ENCODE results near the gene NDUFS7. TPM values are rescaled to one million over a fixed set of nuclear protein-coding genes. Genes with fewer than 3 reads are reported as not detected.

The NDUFS7 gene
- total and polyA plus RNA-seq, 7 experiments from 2014 or later, result 48.4 to 232 (median 68.7) TPM

- ChIA-PET POLR2A (no interaction called here), CTCF (no interaction called here)
- no peak overlapping the region for H3K4me3 ChIP-seq (ENCODE audit: low read length)
- Mint-ChIP-seq H3K27ac (no peak overlapping the region), H3K4me3 (no peak overlapping the region), H3K4me1 (peaks cover 0 to 2% (median 0%) of the 10 kb centered on the region in 7 donors), H3K9me3 (no peaks in the 10 kb centered on the region), H3K27me3 (no peaks in the 10 kb centered on the region), H3K36me3 (peaks cover 0 to 15% (median 0%) of the 10 kb centered on the region in 5 donors)
- H3K27ac ChIP-seq (ENCODE audit: low read depth, low read length), result no peak overlapping the region
- H3K9me3 ChIP-seq (ENCODE audit: control insufficient read depth in 2 of 3, low read length in 3 of 3), result no peaks in the 10 kb centered on the region
- no peak for ATAC-seq
- intact Hi-C loops (cut with micrococcal nuclease), result no loop called here
- DNase-seq, result no peak
- peaks cover 0 to 62% (median 0%) of the 10 kb centered on the region in 3 experiments for H3K36me3 ChIP-seq (ENCODE audit: control insufficient read depth in 2 of 3, insufficient read depth in 3 of 3, low read length in 3 of 3)
- no peaks in the 10 kb centered on the region for H3K4me1 ChIP-seq (ENCODE audit: control insufficient read depth in 2 of 2, insufficient read depth in 2 of 2, low read length in 2 of 2)
- no peaks in the 10 kb centered on the region for H3K27me3 ChIP-seq (ENCODE audit: control insufficient read depth in 2 of 2, insufficient read depth in 2 of 2, low read length in 2 of 2)
These were observed 12.9 kb upstream of the NDUFS7 start for GRCh38 chr19:1370579-1371361.

GRCh38 chr19:1373042-1373533 is 10.6 kb upstream of the NDUFS7 start:
- ATAC-seq (no peak), DNase-seq (no peak)
- Histone ChIP-seq H3K4me1 (ENCODE audit: control insufficient read depth in 2 of 2, insufficient read depth in 2 of 2, low read length in 2 of 2) (no peaks in the 10 kb centered on the region), H3K36me3 (ENCODE audit: control insufficient read depth in 2 of 3, insufficient read depth in 3 of 3, low read length in 3 of 3) (peaks cover 0 to 54% (median 0%) of the 10 kb centered on the region in 3 experiments), H3K27me3 (ENCODE audit: control insufficient read depth in 2 of 2, insufficient read depth in 2 of 2, low read length in 2 of 2) (no peaks in the 10 kb centered on the region), H3K9me3 (ENCODE audit: control insufficient read depth in 2 of 3, low read length in 3 of 3) (no peaks in the 10 kb centered on the region), H3K27ac (ENCODE audit: low read depth, low read length) (no peak overlapping the region), H3K4me3 (ENCODE audit: low read length) (no peak overlapping the region)
- ChIA-PET CTCF (interaction anchor here (1.1 to 1.7 kb wide), 2 partner anchors 104 to 129 kb away, joined by 4 to 8 read pairs; partner anchors contain the start of gene CIRBP), POLR2A (interaction anchor here (0.6 kb wide), 1 partner anchor 100 kb away, joined by 3 read pairs; no protein-coding TSS in a partner anchor)
- Mint-ChIP-seq H3K9me3 (no peaks in the 10 kb centered on the region), H3K27me3 (no peaks in the 10 kb centered on the region), H3K36me3 (peaks cover 0 to 15% (median 0%) of the 10 kb centered on the region in 5 donors), H3K4me1 (peaks cover 0 to 4% (median 0%) of the 10 kb centered on the region in 7 donors), H3K4me3 (no peak overlapping the region), H3K27ac (no peak overlapping the region)
- intact Hi-C loops (cut with micrococcal nuclease), result no loop called here

GRCh38 chr19:1373534-1374249 is 10.0 kb upstream of the NDUFS7 start:
- H3K9me3 Mint-ChIP-seq, result no peaks in the 10 kb centered on the region
- Histone ChIP-seq H3K4me1 (ENCODE audit: control insufficient read depth in 2 of 2, insufficient read depth in 2 of 2, low read length in 2 of 2) (no peaks in the 10 kb centered on the region), H3K9me3 (ENCODE audit: control insufficient read depth in 2 of 3, low read length in 3 of 3) (no peaks in the 10 kb centered on the region), H3K27me3 (ENCODE audit: control insufficient read depth in 2 of 2, insufficient read depth in 2 of 2, low read length in 2 of 2) (no peaks in the 10 kb centered on the region), H3K4me3 (ENCODE audit: low read length) (no peak overlapping the region), H3K36me3 (ENCODE audit: control insufficient read depth in 2 of 3, insufficient read depth in 3 of 3, low read length in 3 of 3) (peaks cover 0 to 54% (median 0%) of the 10 kb centered on the region in 3 experiments), H3K27ac (ENCODE audit: low read depth, low read length) (no peak overlapping the region)
- peaks cover 0 to 15% (median 0%) of the 10 kb centered on the region in 5 donors for H3K36me3 Mint-ChIP-seq
- CTCF ChIA-PET, result no interaction called here
- ATAC-seq, result no peak
- no peak for DNase-seq
- H3K4me1 Mint-ChIP-seq, result peaks cover 0 to 4% (median 0%) of the 10 kb centered on the region in 7 donors
- H3K27ac Mint-ChIP-seq, result no peak overlapping the region
- no peaks in the 10 kb centered on the region for H3K27me3 Mint-ChIP-seq
- POLR2A ChIA-PET, result no interaction called here
- intact Hi-C loops (cut with micrococcal nuclease), result no loop called here
- H3K4me3 Mint-ChIP-seq, result no peak overlapping the region

GRCh38 chr19:1374250-1374577 is 9.5 kb upstream of the NDUFS7 start:
- Histone ChIP-seq H3K4me3 (ENCODE audit: low read length) (no peak overlapping the region), H3K27ac (ENCODE audit: low read depth, low read length) (no peak overlapping the region), H3K27me3 (ENCODE audit: control insufficient read depth in 2 of 2, insufficient read depth in 2 of 2, low read length in 2 of 2) (no peaks in the 10 kb centered on the region), H3K36me3 (ENCODE audit: control insufficient read depth in 2 of 3, insufficient read depth in 3 of 3, low read length in 3 of 3) (peaks cover 0 to 50% (median 0%) of the 10 kb centered on the region in 3 experiments), H3K4me1 (ENCODE audit: control insufficient read depth in 2 of 2, insufficient read depth in 2 of 2, low read length in 2 of 2) (no peaks in the 10 kb centered on the region), H3K9me3 (ENCODE audit: control insufficient read depth in 2 of 3, low read length in 3 of 3) (no peaks in the 10 kb centered on the region)
- Mint-ChIP-seq H3K4me1 (peaks cover 0 to 4% (median 0%) of the 10 kb centered on the region in 7 donors), H3K36me3 (peaks cover 0 to 15% (median 0%) of the 10 kb centered on the region in 5 donors), H3K4me3 (no peak overlapping the region), H3K27me3 (no peaks in the 10 kb centered on the region), H3K27ac (no peak overlapping the region), H3K9me3 (no peaks in the 10 kb centered on the region)
- ATAC-seq (no peak), DNase-seq (no peak)
- intact Hi-C loops (cut with micrococcal nuclease), result no loop called here
- ChIA-PET POLR2A (no interaction called here), CTCF (no interaction called here)

- no peaks in the 10 kb centered on the region for H3K9me3 Mint-ChIP-seq
- peaks cover 0 to 4% (median 0%) of the 10 kb centered on the region in 7 donors for H3K4me1 Mint-ChIP-seq
- intact Hi-C loops (cut with micrococcal nuclease), result no loop called here
These were observed 7.3 kb upstream of the NDUFS7 start for GRCh38 chr19:1376415-1376805.

GRCh38 chr19:1377176-1377964 is 6.3 kb upstream of the NDUFS7 start:
- ATAC-seq (no peak), DNase-seq (no peak)
- intact Hi-C loops (cut with micrococcal nuclease), result no loop called here
- peaks cover 0 to 11% (median 0%) of the 10 kb centered on the region in 5 donors for H3K36me3 Mint-ChIP-seq
- no peaks in the 10 kb centered on the region for H3K27me3 Mint-ChIP-seq
- no peaks in the 10 kb centered on the region for H3K4me1 ChIP-seq (ENCODE audit: control insufficient read depth in 2 of 2, insufficient read depth in 2 of 2, low read length in 2 of 2)
- peaks cover 0 to 4% (median 0%) of the 10 kb centered on the region in 7 donors for H3K4me1 Mint-ChIP-seq
- H3K4me3 ChIP-seq (ENCODE audit: low read length), result no peak overlapping the region
- H3K27me3 ChIP-seq (ENCODE audit: control insufficient read depth in 2 of 2, insufficient read depth in 2 of 2, low read length in 2 of 2), result no peaks in the 10 kb centered on the region
- peaks cover 0 to 28% (median 0%) of the 10 kb centered on the region in 3 experiments for H3K36me3 ChIP-seq (ENCODE audit: control insufficient read depth in 2 of 3, insufficient read depth in 3 of 3, low read length in 3 of 3)
- no peaks in the 10 kb centered on the region for H3K9me3 ChIP-seq (ENCODE audit: control insufficient read depth in 2 of 3, low read length in 3 of 3)
- POLR2A ChIA-PET, result no interaction called here
- H3K27ac Mint-ChIP-seq, result no peak overlapping the region
- CTCF ChIA-PET, result no interaction called here
- no peak overlapping the region for H3K27ac ChIP-seq (ENCODE audit: low read depth, low read length)
- H3K4me3 Mint-ChIP-seq, result no peak overlapping the region
- no peaks in the 10 kb centered on the region for H3K9me3 Mint-ChIP-seq

More at GRCh38 chr19:1376415-1376805, 7.3 kb upstream of the NDUFS7 start:
- Histone ChIP-seq H3K36me3 (ENCODE audit: control insufficient read depth in 2 of 3, insufficient read depth in 3 of 3, low read length in 3 of 3) (peaks cover 0 to 28% (median 0%) of the 10 kb centered on the region in 3 experiments), H3K27me3 (ENCODE audit: control insufficient read depth in 2 of 2, insufficient read depth in 2 of 2, low read length in 2 of 2) (no peaks in the 10 kb centered on the region), H3K9me3 (ENCODE audit: control insufficient read depth in 2 of 3, low read length in 3 of 3) (no peaks in the 10 kb centered on the region), H3K4me3 (ENCODE audit: low read length) (no peak overlapping the region), H3K27ac (ENCODE audit: low read depth, low read length) (no peak overlapping the region), H3K4me1 (ENCODE audit: control insufficient read depth in 2 of 2, insufficient read depth in 2 of 2, low read length in 2 of 2) (no peaks in the 10 kb centered on the region)
- H3K4me3 Mint-ChIP-seq, result no peak overlapping the region
- DNase-seq, result no peak
- peaks cover 0 to 11% (median 0%) of the 10 kb centered on the region in 5 donors for H3K36me3 Mint-ChIP-seq
- H3K27me3 Mint-ChIP-seq, result no peaks in the 10 kb centered on the region
- ChIA-PET CTCF (interaction anchor here (0.8 kb wide), 1 partner anchor 158 kb away, joined by 3 read pairs; no protein-coding TSS in a partner anchor), POLR2A (interaction anchor here (0.7 kb wide), 1 partner anchor 12 kb away, joined by 4 read pairs; no protein-coding TSS in a partner anchor)
- no peak overlapping the region for H3K27ac Mint-ChIP-seq
- no peak for ATAC-seq

All from naive thymus-derived CD4-positive, alpha-beta T cell (primary cell).